ENCODE results near the gene SLC37A1.
"Not testable (repeated sequence)": the region's sequence is repeated elsewhere in the genome, so short reads cannot be mapped to it uniquely, and the experiment has no call there.

Gene SLC37A1

GRCh38 chr21:42622284-42622683 is 108.6 kb downstream of the SLC37A1 start:
- H3K4me3 ChIP-seq (replicated peaks; ENCODE audit: low read depth, low read length) = no peak overlapping the region
- no peak for TF ChIP-seq CTCF (IDR thresholded peaks at IDR 0.05; ENCODE audit: low read length, missing control alignments)
- DNase-seq (ENCODE audit: low read depth) = no peak

GRCh38 chr21:42623694-42624093 is 110.0 kb downstream of the SLC37A1 start:
- no peak for DNase-seq (ENCODE audit: low read depth)
- TF ChIP-seq CTCF (IDR thresholded peaks at IDR 0.05; ENCODE audit: low read length, missing control alignments) = no peak
- H3K4me3 ChIP-seq (replicated peaks; ENCODE audit: low read depth, low read length) = no peak overlapping the region

GRCh38 chr21:42624095-42624790 is 110.6 kb downstream of the SLC37A1 start:
- DNase-seq (ENCODE audit: low read depth) = no peak
- TF ChIP-seq CTCF (IDR thresholded peaks at IDR 0.05; ENCODE audit: low read length, missing control alignments) = no peak
- no peak overlapping the region for H3K4me3 ChIP-seq (replicated peaks; ENCODE audit: low read depth, low read length)

GRCh38 chr21:42624936-42625335 is 111.3 kb downstream of the SLC37A1 start:
- no peak for TF ChIP-seq CTCF (IDR thresholded peaks at IDR 0.05; ENCODE audit: low read length, missing control alignments)
- H3K4me3 ChIP-seq (replicated peaks; ENCODE audit: low read depth, low read length) = no peak overlapping the region
- DNase-seq (ENCODE audit: low read depth) = no peak

GRCh38 chr21:42626171-42626570 is 112.5 kb downstream of the SLC37A1 start:
- no peak overlapping the region for H3K4me3 ChIP-seq (replicated peaks; ENCODE audit: low read depth, low read length)
- no peak for TF ChIP-seq CTCF (IDR thresholded peaks at IDR 0.05; ENCODE audit: low read length, missing control alignments)
- DNase-seq (ENCODE audit: low read depth) = no peak

- DNase-seq (ENCODE audit: low read depth) = no peak
- H3K4me3 ChIP-seq (replicated peaks; ENCODE audit: low read depth, low read length) = no peak overlapping the region
- TF ChIP-seq CTCF (IDR thresholded peaks at IDR 0.05; ENCODE audit: low read length, missing control alignments) = no peak
These were observed 114.1 kb downstream of the SLC37A1 start for GRCh38 chr21:42627527-42628289.

- not testable (repeated sequence) for H3K4me3 ChIP-seq (replicated peaks; ENCODE audit: low read depth, low read length); DNase-seq (ENCODE audit: low read depth)
These were observed 114.9 kb downstream of the SLC37A1 start for GRCh38 chr21:42628466-42629061.

Measured in fibroblast of pulmonary artery (primary cell).